IPS-18c (cell line): ENCODE results near the gene THEM5.
"Not testable (repeated sequence)": the region's sequence is repeated elsewhere in the genome, so short reads cannot be mapped to it uniquely, and the experiment has no call there.

Experiments
- H3K4me3 ChIP-seq: 2 replicates; pipeline ENCODE4 v1.7.0; 2013; ENCODE audit warnings: low read depth, mild to moderate bottlenecking, low read length, moderate library complexity; ENCODE audit not compliant: insufficient read depth
- H3K9me3 ChIP-seq: one replicate; pipeline ENCODE4 v1.6.1; 2013; ENCODE audit warnings: mild to moderate bottlenecking, low read length, moderate library complexity; ENCODE audit not compliant: control insufficient read depth, insufficient read depth

THEM5 gene

GRCh38 chr1:151853411-151853943, at the start of gene THEM5:
Gene THEM5, minus strand, starts transcription at chr1:151853712. Its CDS starts 147 bp downstream, at chr1:151853565.
- H3K9me3 ChIP-seq: no peaks in the 10 kb centered on the region
- no peak within 1 kb of the TSS for H3K4me3 ChIP-seq

- H3K9me3 ChIP-seq: peaks cover 10% of the 10 kb centered on the region
- no peak overlapping the region for H3K4me3 ChIP-seq
Measured at GRCh38 chr1:151902858-151903257, 49.3 kb upstream of the THEM5 start.

- not testable (repeated sequence) for H3K4me3 ChIP-seq, H3K9me3 ChIP-seq
Measured at GRCh38 chr1:151900804-151901203, 47.3 kb upstream of the THEM5 start.

- Histone ChIP-seq H3K9me3 (peaks cover 7% of the 10 kb centered on the region), H3K4me3 (no peak overlapping the region)
Measured at GRCh38 chr1:151898519-151898991, 45.0 kb upstream of the THEM5 start.

- H3K4me3 ChIP-seq: no peak overlapping the region
- peaks cover 7% of the 10 kb centered on the region for H3K9me3 ChIP-seq
Measured at GRCh38 chr1:151897991-151898431, 44.5 kb upstream of the THEM5 start.

GRCh38 chr1:151893176-151893924, 39.8 kb upstream of the THEM5 start:
- Histone ChIP-seq H3K9me3 (no peaks in the 10 kb centered on the region), H3K4me3 (no peak overlapping the region; the same call in 1 of the 2 replicates)

GRCh38 chr1:151892190-151892589, 38.7 kb upstream of the THEM5 start:
- H3K4me3 ChIP-seq: no peak overlapping the region

GRCh38 chr1:151891512-151891911, 38.0 kb upstream of the THEM5 start:
- Histone ChIP-seq H3K9me3 (no peaks in the 10 kb centered on the region), H3K4me3 (no peak overlapping the region)

More at GRCh38 chr1:151892190-151892589, 38.7 kb upstream of the THEM5 start:
- H3K9me3 ChIP-seq: no peaks in the 10 kb centered on the region

- H3K4me3 ChIP-seq: no peak overlapping the region
- no peaks in the 10 kb centered on the region for H3K9me3 ChIP-seq
Measured at GRCh38 chr1:151888972-151889570, 35.6 kb upstream of the THEM5 start.

GRCh38 chr1:151887028-151887427, 33.5 kb upstream of the THEM5 start:
- H3K9me3 ChIP-seq: no peaks in the 10 kb centered on the region
- H3K4me3 ChIP-seq: no peak overlapping the region

- H3K4me3 ChIP-seq: no peak overlapping the region
- H3K9me3 ChIP-seq: no peaks in the 10 kb centered on the region
Measured at GRCh38 chr1:151885479-151885878, 32.0 kb upstream of the THEM5 start.

GRCh38 chr1:151884879-151885278, 31.4 kb upstream of the THEM5 start:
- H3K9me3 ChIP-seq, H3K4me3 ChIP-seq: not testable (repeated sequence)

GRCh38 chr1:151884445-151884844, 30.9 kb upstream of the THEM5 start:
- not testable (repeated sequence) for H3K4me3 ChIP-seq, H3K9me3 ChIP-seq

GRCh38 chr1:151883898-151884297, 30.4 kb upstream of the THEM5 start:
- H3K4me3 ChIP-seq, H3K9me3 ChIP-seq: not testable (repeated sequence)

GRCh38 chr1:151882918-151883317, 29.4 kb upstream of the THEM5 start:
- not testable (repeated sequence) for H3K4me3 ChIP-seq, H3K9me3 ChIP-seq

- Histone ChIP-seq H3K4me3 (no peak overlapping the region), H3K9me3 (no peaks in the 10 kb centered on the region)
Measured at GRCh38 chr1:151882466-151882865, 29.0 kb upstream of the THEM5 start.

- H3K9me3 ChIP-seq: no peaks in the 10 kb centered on the region
Measured at GRCh38 chr1:151881479-151881878, 28.0 kb upstream of the THEM5 start.

GRCh38 chr1:151875419-151876097, 22.0 kb upstream of the THEM5 start:
- Histone ChIP-seq H3K9me3 (no peaks in the 10 kb centered on the region), H3K4me3 (no peak overlapping the region)

More at GRCh38 chr1:151881479-151881878, 28.0 kb upstream of the THEM5 start:
- no peak overlapping the region for H3K4me3 ChIP-seq
